B cell (primary cell): ENCODE measurements around the gene TCN2. TPM values are rescaled to one million over a fixed set of nuclear protein-coding genes. Genes with fewer than 3 reads are reported as not detected.

Experiments used
- ATAC-seq: fragments of 200-7000 bp; cut with Tn5 transposase; one replicate; pipeline ENCODE4 v1.10.0; 2021; ENCODE audit warnings: low read depth, mild to moderate bottlenecking, moderate number of reproducible peaks, moderate library complexity
- CTCF ChIA-PET: fragments of 350-600 bp; sonication (Branson Sonifier 250); formaldehyde crosslinking; loops from one replicate; lab custom pipeline; 2021; ENCODE audit warnings: antibody characterized with exemption, inconsistent platforms; lab: Charles Lee
- POLR2A ChIA-PET: fragments of 350-600 bp; sonication (Branson Sonifier 250); formaldehyde crosslinking; loops from one replicate; lab custom pipeline; 2021; ENCODE audit warnings: antibody characterized with exemption; lab: Charles Lee
- DNase-seq: peaks from one replicate; pipeline ENCODE4 v3.0.0; 2013
- H2AFZ ChIP-seq: 2 replicates; pipeline ENCODE4 v1.6.1; 2012; ENCODE audit warnings: mild to moderate bottlenecking, low read depth, low read length; ENCODE audit not compliant: insufficient read depth, poor library complexity, severe bottlenecking
- H3K27ac ChIP-seq, 2 donors: 1 replicate in 1 of 2; 2 replicates in 1 of 2; pipeline ENCODE4 v1.5.1; 2012 to 2013; ENCODE audit warnings: low read length in 2 of 2, mild to moderate bottlenecking in 2 of 2, moderate library complexity in 1 of 2
- H3K27me3 ChIP-seq, 4 experiments: fragments of 200-600 bp in 1 of 4; sonication (generic) in 1 of 4; replicated peaks in 1 of 4; 1 replicate in 2 of 4; 2 replicates in 2 of 4; pipeline versions ENCODE4 v1.6.1 to v1.7.0; 2013 to 2016; ENCODE audit warnings: low read length in 3 of 4, mild to moderate bottlenecking in 2 of 4, mixed read lengths in 1 of 4, moderate library complexity in 1 of 4; ENCODE audit not compliant: insufficient read depth in 4 of 4, control insufficient read depth in 3 of 4; ENCODE audit errors: control extremely low read depth in 1 of 4
- H3K36me3 ChIP-seq, 2 experiments: replicated peaks in 1 of 2; 1 replicate in 1 of 2; 2 replicates in 1 of 2; pipeline versions ENCODE4 v1.6.1 to v1.7.1; 2013; ENCODE audit warnings: low read length in 1 of 2; ENCODE audit not compliant: insufficient read depth in 2 of 2, control insufficient read depth in 1 of 2; ENCODE audit errors: control extremely low read depth in 1 of 2, extremely low read depth in 1 of 2
- H3K4me1 ChIP-seq, 2 donors: fragments of 200-600 bp in 1 of 2; sonication (generic) in 1 of 2; 1 replicate in 1 of 2; 2 replicates in 1 of 2; pipeline versions ENCODE4 v1.5.1 to v1.6.1; 2013 to 2017; ENCODE audit warnings: low read length in 2 of 2; ENCODE audit not compliant: control insufficient read depth in 2 of 2, insufficient read depth in 2 of 2
- H3K4me2 ChIP-seq: replicated peaks from 2 replicates; pipeline ENCODE3; 2012; ENCODE audit warnings: mild to moderate bottlenecking, low read depth, low read length; ENCODE audit not compliant: poor library complexity, severe bottlenecking
- H3K4me3 ChIP-seq, 5 experiments: fragments of 200-600 bp in 1 of 5; sonication (generic) in 1 of 5; 1 replicate in 3 of 5; 2 replicates in 2 of 5; pipeline versions ENCODE4 v1.5.1 to v1.7.0; 2011 to 2016; ENCODE audit warnings: low read length in 4 of 5, mild to moderate bottlenecking in 4 of 5, low read depth in 2 of 5, control low read depth in 1 of 5, moderate library complexity in 1 of 5; ENCODE audit not compliant: insufficient read depth in 1 of 5; ENCODE audit errors: control extremely low read depth in 1 of 5, extremely low read depth in 1 of 5
- H3K79me2 ChIP-seq: fragments of 200-600 bp; sonication (generic); one replicate; pipeline ENCODE4 v1.6.0; 2016; ENCODE audit warnings: low read length; ENCODE audit not compliant: control insufficient read depth, insufficient read depth
- H3K9ac ChIP-seq: fragments of 200-600 bp; sonication (generic); 2 replicates; pipeline ENCODE4 v1.6.1; 2017; ENCODE audit warnings: mild to moderate bottlenecking, low read length, moderate library complexity
- H3K9me3 ChIP-seq, 3 donors: one replicate each; pipeline versions ENCODE4 v1.6.1 to v1.7.1; 2013; ENCODE audit warnings: low read length in 2 of 3; ENCODE audit not compliant: control insufficient read depth in 2 of 3, insufficient read depth in 1 of 3; ENCODE audit errors: control extremely low read depth in 1 of 3
- H4K20me1 ChIP-seq: 2 replicates; pipeline ENCODE4 v1.6.0; 2012; ENCODE audit warnings: mild to moderate bottlenecking, low read length; ENCODE audit not compliant: insufficient read depth, control insufficient read depth, poor library complexity, severe bottlenecking
- H3K27ac Mint-ChIP-seq: one replicate; pipeline ENCODE4 v1.8.0; 2021; ENCODE audit warnings: mixed read lengths
- H3K27me3 Mint-ChIP-seq: one replicate; pipeline ENCODE4 v1.8.0; 2021; ENCODE audit warnings: mixed read lengths
- H3K4me1 Mint-ChIP-seq: one replicate; pipeline ENCODE4 v1.8.0; 2021; ENCODE audit warnings: mixed read lengths
- H3K4me3 Mint-ChIP-seq: one replicate; pipeline ENCODE4 v1.8.0; 2021; ENCODE audit warnings: mixed read lengths
- H3K9me3 Mint-ChIP-seq: one replicate; pipeline ENCODE4 v1.8.0; 2022; ENCODE audit warnings: mixed read lengths; ENCODE audit not compliant: insufficient read depth
- EZH2 ChIP-seq: IDR thresholded peaks from 2 replicates; pipeline ENCODE4 v1.6.1; 2012; ENCODE audit warnings: borderline replicate concordance, low read depth, mild to moderate bottlenecking, moderate library complexity, low read length; ENCODE audit not compliant: insufficient read depth, poor library complexity, severe bottlenecking
- WGBS: methylation state at CpG from one replicate; pipeline ENCODE4 v1.1.5; 2013; ENCODE audit warnings: missing lambda C conversion rate; ENCODE audit not compliant: insufficient coverage; 5-methylcytosine and 5-hydroxymethylcytosine counted together
- intact Hi-C: fragments of 100-400 bp; cut with micrococcal nuclease; formaldehyde crosslinking; loops from one replicate; pipeline ENCODE4 v1.10.0; 2022
- polyA plus RNA-seq: library from polyadenylated mRNA; depleted of rRNA; stranded (reverse); fragments of >200 nt; gene quantifications from 2 replicates; pipeline ENCODE4 v1.2.3, GENCODE V29; 2012
- total RNA-seq, 2 donors: library from RNA; stranded (reverse); fragments of 120-200 nt in 1 of 2; gene quantifications; 1 replicate in 1 of 2; 2 replicates in 1 of 2; pipeline versions ENCODE4 v1.2.3 to v1.2.4, GENCODE V29; 2013 to 2022
- TF ChIP-seq, protein P1 (sequence below): fragments of 200-600 bp; IDR thresholded peaks from one replicate; pipeline ENCODE4 v1.8.0; 2022; ENCODE audit warnings: antibody characterized with exemption, mild to moderate bottlenecking

TCN2 gene
- total and polyA plus RNA-seq, 2 donors (not counting 1 experiment from before 2014, with no cell fraction given), result 0.37 to 0.40 TPM

DNA sequence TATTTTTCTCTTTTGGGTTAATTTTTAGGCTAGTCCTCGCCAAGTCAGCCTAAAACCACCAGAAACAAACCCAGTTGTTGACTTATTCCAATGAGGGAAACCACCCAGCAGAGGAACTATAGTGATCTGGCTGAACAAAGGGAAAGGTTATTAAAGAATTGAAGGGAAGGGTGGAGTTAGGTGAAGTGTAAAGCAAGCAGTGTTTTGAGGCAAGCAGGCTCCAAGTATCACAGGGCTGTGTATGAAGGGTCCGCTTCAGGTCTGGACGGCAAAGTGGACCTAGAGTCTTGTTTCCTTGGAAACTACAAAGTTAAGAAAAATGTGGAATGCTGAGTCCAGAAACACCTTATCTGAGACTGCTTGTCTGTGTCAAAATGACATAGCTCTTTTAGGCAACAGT lies 3.2 kb upstream of the TCN2 start:
- no peak for TF ChIP-seq EZH2
- Mint-ChIP-seq H3K27me3 (peaks cover 6% of the 10 kb centered on the region), H3K27ac (no peak overlapping the region), H3K4me3 (no peak overlapping the region), H3K9me3 (no peaks in the 10 kb centered on the region), H3K4me1 (peaks cover 22% of the 10 kb centered on the region)
- WGBS, result 100% methylated on average over 2 of the region's 3 CpGs
- no peaks in the 10 kb centered on the region for H3K9me3 ChIP-seq
- no peak overlapping the region for H2AFZ ChIP-seq
- peaks cover 18 to 34% of the 10 kb centered on the region in 2 donors for H3K4me1 ChIP-seq
- ChIA-PET POLR2A (no interaction called here), CTCF (interaction anchor here (1.5 kb wide), 1 partner anchor 31 kb away, joined by 5 read pairs; no protein-coding TSS in a partner anchor)
- no peaks in the 10 kb centered on the region for H3K79me2 ChIP-seq
- no peak overlapping the region for H3K4me2 ChIP-seq
- no peaks in the 10 kb centered on the region for H3K36me3 ChIP-seq
- H3K4me3 ChIP-seq, result no peak overlapping the region
- no peaks in the 10 kb centered on the region for H4K20me1 ChIP-seq
- H3K27ac ChIP-seq, result no peak overlapping the region
- ATAC-seq (no peak), DNase-seq (no peak)
- no peak overlapping the region for H3K9ac ChIP-seq
- H3K27me3 ChIP-seq, result no peaks in the 10 kb centered on the region
- intact Hi-C loops, result no loop called here

DNA sequence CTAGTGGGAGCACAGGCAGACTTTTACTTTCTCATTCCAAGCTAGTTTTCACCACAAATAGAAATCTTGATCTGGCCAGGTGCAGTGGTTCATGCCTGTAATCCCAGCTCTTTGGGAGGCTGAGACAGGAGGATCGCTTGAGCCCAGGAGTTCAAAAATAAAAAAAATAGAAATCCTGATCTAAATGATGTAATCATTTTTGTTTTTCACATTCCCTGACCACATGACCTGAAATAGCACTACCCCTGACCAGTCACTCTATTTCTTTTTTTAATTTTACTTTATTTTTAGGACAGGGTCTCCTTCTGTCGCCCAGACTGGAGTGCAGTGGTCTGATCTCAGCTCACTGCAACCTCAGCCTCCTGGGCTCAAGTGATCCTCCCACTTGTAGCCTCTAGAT lies 2.3 kb upstream of the TCN2 start:
- Mint-ChIP-seq H3K4me3 (no peak overlapping the region), H3K27me3 (peaks cover 7% of the 10 kb centered on the region), H3K27ac (no peak overlapping the region), H3K9me3 (no peaks in the 10 kb centered on the region), H3K4me1 (peaks cover 29% of the 10 kb centered on the region)
- H3K27me3 ChIP-seq, result no peaks in the 10 kb centered on the region
- no peaks in the 10 kb centered on the region for H3K9me3 ChIP-seq
- H3K79me2 ChIP-seq, result no peaks in the 10 kb centered on the region
- H3K36me3 ChIP-seq, result no peaks in the 10 kb centered on the region
- intact Hi-C loops, result no loop called here
- H3K4me1 ChIP-seq, result peaks cover 18 to 42% of the 10 kb centered on the region in 2 donors
- ATAC-seq (no peak), DNase-seq (no peak)
- no peak overlapping the region for H3K4me2 ChIP-seq
- H2AFZ ChIP-seq, result no peak overlapping the region
- H4K20me1 ChIP-seq, result no peaks in the 10 kb centered on the region
- H3K9ac ChIP-seq, result no peak overlapping the region
- ChIA-PET CTCF (interaction anchor here (1.5 kb wide), 1 partner anchor 30 kb away, joined by 5 read pairs; no protein-coding TSS in a partner anchor), POLR2A (no interaction called here)
- no peak overlapping the region for H3K27ac ChIP-seq
- H3K4me3 ChIP-seq, result no peak overlapping the region
- TF ChIP-seq EZH2, result no peak
- TF ChIP-seq, protein P1, sequence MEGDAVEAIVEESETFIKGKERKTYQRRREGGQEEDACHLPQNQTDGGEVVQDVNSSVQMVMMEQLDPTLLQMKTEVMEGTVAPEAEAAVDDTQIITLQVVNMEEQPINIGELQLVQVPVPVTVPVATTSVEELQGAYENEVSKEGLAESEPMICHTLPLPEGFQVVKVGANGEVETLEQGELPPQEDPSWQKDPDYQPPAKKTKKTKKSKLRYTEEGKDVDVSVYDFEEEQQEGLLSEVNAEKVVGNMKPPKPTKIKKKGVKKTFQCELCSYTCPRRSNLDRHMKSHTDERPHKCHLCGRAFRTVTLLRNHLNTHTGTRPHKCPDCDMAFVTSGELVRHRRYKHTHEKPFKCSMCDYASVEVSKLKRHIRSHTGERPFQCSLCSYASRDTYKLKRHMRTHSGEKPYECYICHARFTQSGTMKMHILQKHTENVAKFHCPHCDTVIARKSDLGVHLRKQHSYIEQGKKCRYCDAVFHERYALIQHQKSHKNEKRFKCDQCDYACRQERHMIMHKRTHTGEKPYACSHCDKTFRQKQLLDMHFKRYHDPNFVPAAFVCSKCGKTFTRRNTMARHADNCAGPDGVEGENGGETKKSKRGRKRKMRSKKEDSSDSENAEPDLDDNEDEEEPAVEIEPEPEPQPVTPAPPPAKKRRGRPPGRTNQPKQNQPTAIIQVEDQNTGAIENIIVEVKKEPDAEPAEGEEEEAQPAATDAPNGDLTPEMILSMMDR, result no peak
- WGBS, result 83% methylated on average over 1 of the region's 2 CpGs
